ENCODE data around the gene C2orf81.

Gene C2orf81

DNA sequence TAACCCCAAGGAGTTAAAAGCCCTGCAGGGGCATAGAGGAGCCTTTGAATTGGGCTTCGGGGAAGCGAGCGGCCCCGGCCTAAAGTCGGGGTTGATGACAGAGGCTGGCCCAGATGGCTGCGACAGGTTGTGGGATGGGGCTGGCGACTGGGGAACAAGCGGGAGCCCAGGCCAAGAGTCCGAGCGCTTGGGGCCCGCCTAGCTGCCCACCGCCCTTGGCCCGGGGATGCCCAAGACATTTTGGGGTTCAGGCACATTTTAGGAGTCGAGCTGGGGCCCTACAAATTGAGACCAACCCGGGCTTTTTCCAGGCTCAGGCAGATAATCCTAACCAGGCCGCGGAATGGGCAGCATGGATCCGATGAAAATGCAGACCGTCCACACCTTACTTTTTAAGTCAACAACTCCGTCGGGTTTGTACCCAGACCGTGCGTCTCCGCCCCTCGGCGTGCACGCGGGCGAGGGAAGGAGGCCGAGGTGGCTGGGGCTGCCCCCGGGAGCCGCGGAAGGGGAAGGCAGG, 19.8 kb upstream of the C2orf81 start:
- H3K27ac ChIP-seq (ENCODE audit: low read length), result peak overlapping the region; percentile 91
- H3K4me3 ChIP-seq (ENCODE audit: low read depth in 1 of 2, low read length in 2 of 2), result peak overlapping the region; percentile 69 to 70
- peaks cover 7% of the 10 kb centered on the region for H3K27me3 ChIP-seq (ENCODE audit: low read depth, low read length)
- H3K9me3 ChIP-seq (ENCODE audit: control insufficient read depth in 1 of 2, low read length in 2 of 2), result no peaks in the 10 kb centered on the region
- H3K4me1 ChIP-seq (ENCODE audit: control insufficient read depth in 1 of 2, insufficient read depth in 2 of 2, low read length in 2 of 2), result peaks cover 11 to 45% of the 10 kb centered on the region in 2 donors
- no peaks in the 10 kb centered on the region for H3K36me3 ChIP-seq (ENCODE audit: control insufficient read depth in 1 of 2, insufficient read depth in 2 of 2, low read length in 2 of 2)

GRCh38 chr2:74440378-74441169, 19.2 kb upstream of the C2orf81 start:
- H3K36me3 ChIP-seq (ENCODE audit: control insufficient read depth in 1 of 2, insufficient read depth in 2 of 2, low read length in 2 of 2), result no peaks in the 10 kb centered on the region
- peak overlapping the region; percentile 91 for H3K27ac ChIP-seq (ENCODE audit: low read length)
- H3K4me3 ChIP-seq (ENCODE audit: low read depth in 1 of 2, low read length in 2 of 2), result peak overlapping the region; percentile 69 to 70
- H3K4me1 ChIP-seq (ENCODE audit: control insufficient read depth in 1 of 2, insufficient read depth in 2 of 2, low read length in 2 of 2), result peaks cover 11 to 46% of the 10 kb centered on the region in 2 donors
- peaks cover 7% of the 10 kb centered on the region for H3K27me3 ChIP-seq (ENCODE audit: low read depth, low read length)
- no peaks in the 10 kb centered on the region for H3K9me3 ChIP-seq (ENCODE audit: control insufficient read depth in 1 of 2, low read length in 2 of 2)

DNA sequence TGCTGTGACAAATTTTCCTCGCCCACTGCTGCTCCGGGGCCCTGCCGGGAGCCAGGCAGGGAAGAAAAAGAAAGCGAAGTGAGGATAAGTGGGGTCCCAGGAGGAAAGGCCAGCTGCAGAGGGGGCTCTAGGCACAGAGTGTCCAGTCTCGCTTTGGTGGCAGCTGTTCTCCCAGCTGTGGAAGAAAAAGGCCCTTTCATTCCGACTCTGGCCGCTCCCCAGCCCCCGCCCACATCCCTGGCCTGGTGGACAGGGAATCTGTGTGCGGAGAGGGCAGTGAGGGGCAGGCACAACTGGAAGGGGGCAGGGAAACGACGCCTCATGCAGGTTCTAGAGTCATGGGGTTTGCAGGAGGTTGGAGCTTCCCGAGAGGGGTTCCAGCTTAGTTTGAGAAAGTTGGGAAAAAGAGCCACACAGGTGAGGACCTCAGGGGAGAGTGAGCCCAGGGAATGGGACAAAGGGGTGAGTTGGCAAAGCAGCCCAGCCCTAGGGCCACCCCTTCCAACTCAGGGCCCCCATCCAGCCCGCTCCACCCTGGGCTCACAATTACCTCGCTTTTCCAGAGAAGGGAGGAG, 18.5 kb upstream of the C2orf81 start:
- H3K4me3 ChIP-seq (ENCODE audit: low read depth in 1 of 2, low read length in 2 of 2), result peak overlapping the region; percentile 69 to 70
- H3K36me3 ChIP-seq (ENCODE audit: control insufficient read depth in 1 of 2, insufficient read depth in 2 of 2, low read length in 2 of 2), result no peaks in the 10 kb centered on the region
- H3K27ac ChIP-seq (ENCODE audit: low read length), result peak overlapping the region; percentile 72
- peaks cover 7% of the 10 kb centered on the region for H3K27me3 ChIP-seq (ENCODE audit: low read depth, low read length)
- peaks cover 11 to 46% of the 10 kb centered on the region in 2 donors for H3K4me1 ChIP-seq (ENCODE audit: control insufficient read depth in 1 of 2, insufficient read depth in 2 of 2, low read length in 2 of 2)
- H3K9me3 ChIP-seq (ENCODE audit: control insufficient read depth in 1 of 2, low read length in 2 of 2), result no peaks in the 10 kb centered on the region

GRCh38 chr2:74439373-74439772, 18.0 kb upstream of the C2orf81 start:
- no peaks in the 10 kb centered on the region for H3K9me3 ChIP-seq (ENCODE audit: control insufficient read depth in 1 of 2, low read length in 2 of 2)
- H3K4me1 ChIP-seq (ENCODE audit: control insufficient read depth in 1 of 2, insufficient read depth in 2 of 2, low read length in 2 of 2), result peaks cover 11 to 46% of the 10 kb centered on the region in 2 donors
- H3K27ac ChIP-seq (ENCODE audit: low read length), result peak overlapping the region; percentile 72
- peaks cover 7% of the 10 kb centered on the region for H3K27me3 ChIP-seq (ENCODE audit: low read depth, low read length)
- H3K36me3 ChIP-seq (ENCODE audit: control insufficient read depth in 1 of 2, insufficient read depth in 2 of 2, low read length in 2 of 2), result no peaks in the 10 kb centered on the region
- H3K4me3 ChIP-seq (ENCODE audit: low read depth in 1 of 2, low read length in 2 of 2), result peak overlapping the region; percentile 69 to 70

GRCh38 chr2:74438248-74438647, 16.8 kb upstream of the C2orf81 start:
- peaks cover 11 to 46% of the 10 kb centered on the region in 2 donors for H3K4me1 ChIP-seq (ENCODE audit: control insufficient read depth in 1 of 2, insufficient read depth in 2 of 2, low read length in 2 of 2)
- H3K27me3 ChIP-seq (ENCODE audit: low read depth, low read length), result peaks cover 7% of the 10 kb centered on the region
- H3K4me3 ChIP-seq (ENCODE audit: low read depth in 1 of 2, low read length in 2 of 2), result peak overlapping the region; percentile 69 to 70
- no peak overlapping the region for H3K27ac ChIP-seq (ENCODE audit: low read length)
- no peaks in the 10 kb centered on the region for H3K9me3 ChIP-seq (ENCODE audit: control insufficient read depth in 1 of 2, low read length in 2 of 2)
- no peaks in the 10 kb centered on the region for H3K36me3 ChIP-seq (ENCODE audit: control insufficient read depth in 1 of 2, insufficient read depth in 2 of 2, low read length in 2 of 2)

DNA sequence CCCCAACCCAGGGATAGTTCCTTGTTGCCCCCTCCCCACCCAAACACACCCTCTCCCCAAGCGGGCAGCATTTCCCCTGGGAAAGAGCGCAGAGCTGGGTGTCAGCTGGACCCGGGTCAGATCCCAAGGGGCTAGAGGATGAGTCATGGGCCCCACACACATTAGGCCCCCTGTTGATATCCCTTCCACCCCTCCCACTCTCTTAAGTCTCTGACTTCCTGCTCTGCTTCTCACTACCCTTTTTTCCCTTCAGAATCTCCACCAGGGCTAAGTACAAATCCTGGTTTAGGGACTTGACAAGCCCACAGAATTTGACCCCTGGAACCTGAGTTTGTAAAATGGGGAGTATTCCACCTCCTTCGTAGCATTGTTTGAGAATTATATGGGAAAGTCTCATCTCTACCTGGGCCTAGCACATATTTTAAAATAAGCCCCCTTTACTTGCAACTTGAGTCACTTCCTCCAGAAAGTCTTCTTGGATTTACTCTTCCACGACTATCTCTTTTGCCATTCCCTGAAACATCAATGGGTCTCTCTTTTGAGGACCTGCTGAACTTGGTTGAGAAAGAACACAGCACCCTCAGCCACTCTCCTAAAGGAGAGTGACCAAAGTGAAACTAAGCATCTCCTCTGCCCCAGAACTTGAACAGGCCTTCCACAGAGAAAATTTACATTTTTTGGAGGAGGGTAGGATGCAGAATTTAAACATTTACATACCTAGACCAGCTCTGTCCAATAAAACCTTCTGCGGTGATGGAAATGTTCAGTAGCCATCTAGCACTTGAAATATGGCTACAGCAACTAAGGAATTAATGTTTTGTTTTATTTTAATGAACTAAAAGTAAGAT, 15.7 kb upstream of the C2orf81 start:
- no peak overlapping the region for H3K27ac ChIP-seq (ENCODE audit: low read length)
- H3K4me1 ChIP-seq (ENCODE audit: control insufficient read depth in 1 of 2, insufficient read depth in 2 of 2, low read length in 2 of 2), result peaks cover 11 to 46% of the 10 kb centered on the region in 2 donors
- H3K4me3 ChIP-seq (ENCODE audit: low read depth in 1 of 2, low read length in 2 of 2), result peak overlapping the region in 1 of 2 donors; percentile 11
- no peaks in the 10 kb centered on the region for H3K9me3 ChIP-seq (ENCODE audit: control insufficient read depth in 1 of 2, low read length in 2 of 2)
- H3K36me3 ChIP-seq (ENCODE audit: control insufficient read depth in 1 of 2, insufficient read depth in 2 of 2, low read length in 2 of 2), result peaks cover 0 to 6% of the 10 kb centered on the region in 2 donors
- H3K27me3 ChIP-seq (ENCODE audit: low read depth, low read length), result peaks cover 2% of the 10 kb centered on the region

DNA sequence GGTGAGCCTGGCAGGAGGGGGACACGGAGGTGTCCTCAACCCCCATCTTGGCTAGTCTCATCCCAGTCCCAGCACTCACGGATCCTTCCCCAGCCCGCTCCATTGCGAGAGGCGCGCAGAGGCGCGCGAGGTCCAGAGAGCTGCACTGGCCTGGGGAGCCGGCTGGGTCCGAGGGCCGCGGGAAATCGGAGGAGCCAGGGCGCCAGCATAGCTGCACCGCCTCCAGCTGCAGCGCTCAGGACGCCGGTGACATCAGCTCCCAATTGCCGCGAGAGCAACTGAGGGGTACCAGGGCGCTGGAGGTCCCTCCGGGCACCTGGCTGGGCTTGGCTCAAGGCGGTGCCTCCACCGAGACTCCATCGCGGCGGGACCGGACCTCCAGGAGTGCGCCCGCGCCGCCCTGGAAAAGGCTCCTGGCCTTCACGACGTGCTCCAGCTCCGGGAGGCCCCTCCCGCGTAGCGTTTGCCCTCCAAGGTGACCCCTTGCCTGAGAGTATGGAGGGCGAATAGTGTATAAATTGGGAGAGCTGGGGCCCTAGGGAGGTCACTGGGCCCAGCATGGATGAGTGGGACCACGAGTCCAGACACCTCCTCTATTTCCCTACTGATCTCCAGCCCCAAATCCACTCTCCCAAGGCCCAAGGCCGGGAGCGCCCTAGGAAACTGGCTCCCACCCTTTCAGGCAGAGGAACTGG, 14.8 kb upstream of the C2orf81 start:
- Histone ChIP-seq H3K27ac (ENCODE audit: low read length) (no peak overlapping the region), H3K9me3 (ENCODE audit: control insufficient read depth in 1 of 2, low read length in 2 of 2) (no peaks in the 10 kb centered on the region)

GRCh38 chr2:74430502-74430901, 9.1 kb upstream of the C2orf81 start:
- no peaks in the 10 kb centered on the region for H3K4me1 ChIP-seq (ENCODE audit: control insufficient read depth in 1 of 2, insufficient read depth in 2 of 2, low read length in 2 of 2)
- H3K9me3 ChIP-seq (ENCODE audit: control insufficient read depth in 1 of 2, low read length in 2 of 2), result no peaks in the 10 kb centered on the region
- no peaks in the 10 kb centered on the region for H3K27me3 ChIP-seq (ENCODE audit: low read depth, low read length)
- H3K36me3 ChIP-seq (ENCODE audit: control insufficient read depth in 1 of 2, insufficient read depth in 2 of 2, low read length in 2 of 2), result peaks cover 31 to 70% of the 10 kb centered on the region in 2 donors
- no peak overlapping the region for H3K27ac ChIP-seq (ENCODE audit: low read length)
- no peak overlapping the region for H3K4me3 ChIP-seq (ENCODE audit: low read depth in 1 of 2, low read length in 2 of 2)

More for the DNA sequence above, 14.8 kb upstream of the C2orf81 start:
- peaks cover 0 to 14% of the 10 kb centered on the region in 2 donors for H3K36me3 ChIP-seq (ENCODE audit: control insufficient read depth in 1 of 2, insufficient read depth in 2 of 2, low read length in 2 of 2)
- H3K4me1 ChIP-seq (ENCODE audit: control insufficient read depth in 1 of 2, insufficient read depth in 2 of 2, low read length in 2 of 2), result peaks cover 11 to 44% of the 10 kb centered on the region in 2 donors
- H3K4me3 ChIP-seq (ENCODE audit: low read depth in 1 of 2, low read length in 2 of 2), result peak overlapping the region in 1 of 2 donors; percentile 11
- H3K27me3 ChIP-seq (ENCODE audit: low read depth, low read length), result no peaks in the 10 kb centered on the region

DNA sequence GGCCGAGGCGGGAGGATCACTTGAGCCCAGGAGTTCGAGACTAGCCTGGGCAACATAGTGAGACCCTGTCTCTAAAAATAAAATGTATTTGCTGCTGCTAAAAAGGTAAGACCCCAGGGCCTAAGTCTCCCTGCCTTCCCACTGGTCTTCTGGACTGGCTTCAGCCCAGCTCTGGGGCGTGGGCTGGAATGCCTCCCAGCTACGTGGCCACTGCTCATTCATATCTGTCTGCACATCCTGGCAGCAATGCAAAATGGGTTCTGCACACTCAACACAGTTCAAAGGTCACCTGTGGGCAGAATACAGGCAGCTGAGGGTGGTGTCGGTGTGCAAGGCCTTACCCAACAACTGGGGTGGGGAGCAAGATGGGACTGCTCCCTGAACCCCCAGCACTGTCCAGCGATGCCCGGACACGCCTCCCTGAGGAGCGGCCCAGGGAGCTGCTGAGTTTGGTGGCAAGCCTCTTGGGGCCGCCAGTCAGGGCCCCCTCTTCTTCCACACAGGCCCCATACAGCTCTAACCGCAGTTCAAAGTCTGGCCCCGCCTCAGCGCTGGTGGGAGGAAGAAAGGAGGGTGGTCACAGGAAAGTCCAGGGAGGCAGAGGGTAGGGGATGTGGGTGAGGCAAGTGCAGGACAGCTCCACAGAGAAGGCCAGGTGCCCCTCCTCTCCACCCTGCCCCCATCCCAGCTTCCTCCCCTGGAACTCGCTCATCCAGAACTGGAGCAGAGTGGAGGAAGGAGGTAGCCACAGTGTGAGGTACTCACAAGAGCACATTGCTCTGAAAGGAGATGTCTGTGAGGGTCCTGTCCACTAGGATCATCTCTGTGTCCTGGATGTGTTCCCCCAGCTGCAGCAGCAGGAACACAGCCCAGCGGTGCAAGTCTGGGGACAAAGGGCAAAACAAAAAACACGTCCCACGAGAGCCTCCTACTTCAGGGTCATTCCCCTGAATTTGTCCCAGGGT, 8.3 kb upstream of the C2orf81 start:
- Histone ChIP-seq H3K36me3 (ENCODE audit: control insufficient read depth in 1 of 2, insufficient read depth in 2 of 2, low read length in 2 of 2) (peaks cover 31 to 70% of the 10 kb centered on the region in 2 donors), H3K4me3 (ENCODE audit: low read depth in 1 of 2, low read length in 2 of 2) (no peak overlapping the region), H3K27me3 (ENCODE audit: low read depth, low read length) (no peaks in the 10 kb centered on the region), H3K4me1 (ENCODE audit: control insufficient read depth in 1 of 2, insufficient read depth in 2 of 2, low read length in 2 of 2) (no peaks in the 10 kb centered on the region), H3K27ac (ENCODE audit: low read length) (no peak overlapping the region), H3K9me3 (ENCODE audit: control insufficient read depth in 1 of 2, low read length in 2 of 2) (no peaks in the 10 kb centered on the region)

GRCh38 chr2:74428675-74429074, 7.3 kb upstream of the C2orf81 start:
- Histone ChIP-seq H3K9me3 (ENCODE audit: control insufficient read depth in 1 of 2, low read length in 2 of 2) (no peaks in the 10 kb centered on the region), H3K27ac (ENCODE audit: low read length) (no peak overlapping the region), H3K36me3 (ENCODE audit: control insufficient read depth in 1 of 2, insufficient read depth in 2 of 2, low read length in 2 of 2) (peaks cover 31 to 70% of the 10 kb centered on the region in 2 donors), H3K4me3 (ENCODE audit: low read depth in 1 of 2, low read length in 2 of 2) (no peak overlapping the region), H3K4me1 (ENCODE audit: control insufficient read depth in 1 of 2, insufficient read depth in 2 of 2, low read length in 2 of 2) (no peaks in the 10 kb centered on the region), H3K27me3 (ENCODE audit: low read depth, low read length) (no peaks in the 10 kb centered on the region)

Measured in muscle layer of duodenum (tissue), 2 donors.